BJ (cell line): ENCODE measurements around the gene MYH11. TPM values are rescaled to one million over a fixed set of nuclear protein-coding genes. Genes with fewer than 3 reads are reported as not detected.

Experiments used
- CTCF ChIA-PET: fragments of 350-600 bp; formaldehyde crosslinking; extraction: SDS; loops from one replicate; lab custom pipeline; 2021; ENCODE audit warnings: antibody characterized with exemption, inconsistent platforms; lab: Yijun Ruan, JAX
- POLR2A ChIA-PET: fragments of 300-600 bp; sonication (Branson Sonifier 250); formaldehyde crosslinking; extraction: SDS; loops from one replicate; lab custom pipeline; 2021; ENCODE audit warnings: antibody characterized with exemption; lab: Charles Lee
- DNase-seq: peaks from one replicate; pipeline ENCODE4 v3.0.0-alpha.2; 2011; ENCODE audit warnings: low read depth
- H3K27me3 ChIP-seq: 2 replicates; pipeline ENCODE4 v1.6.0; 2011; ENCODE audit warnings: low read length; ENCODE audit not compliant: control insufficient read depth, insufficient read depth
- H3K36me3 ChIP-seq: 2 replicates; pipeline ENCODE4 v1.5.1; 2011; ENCODE audit warnings: low read length; ENCODE audit not compliant: control insufficient read depth, insufficient read depth
- H3K4me3 ChIP-seq: 2 replicates; pipeline ENCODE4 v1.5.1; 2011; ENCODE audit warnings: low read depth, mild to moderate bottlenecking, control low read depth, low read length
- CTCF ChIP-seq: IDR thresholded peaks from 2 replicates; pipeline ENCODE4 v1.5.1; 2011; ENCODE audit warnings: low read depth, mild to moderate bottlenecking, control low read depth, inconsistent platforms, low read length, moderate library complexity; ENCODE audit not compliant: insufficient read depth
- polyA plus RNA-seq: library from polyadenylated mRNA; depleted of rRNA; stranded (reverse); fragments of >200 nt; gene quantifications from 2 replicates; pipeline ENCODE4 v1.2.3, GENCODE V29; 2011

MYH11 gene
- polyA plus RNA-seq, 1 experiment: 0.27 TPM

DNA sequence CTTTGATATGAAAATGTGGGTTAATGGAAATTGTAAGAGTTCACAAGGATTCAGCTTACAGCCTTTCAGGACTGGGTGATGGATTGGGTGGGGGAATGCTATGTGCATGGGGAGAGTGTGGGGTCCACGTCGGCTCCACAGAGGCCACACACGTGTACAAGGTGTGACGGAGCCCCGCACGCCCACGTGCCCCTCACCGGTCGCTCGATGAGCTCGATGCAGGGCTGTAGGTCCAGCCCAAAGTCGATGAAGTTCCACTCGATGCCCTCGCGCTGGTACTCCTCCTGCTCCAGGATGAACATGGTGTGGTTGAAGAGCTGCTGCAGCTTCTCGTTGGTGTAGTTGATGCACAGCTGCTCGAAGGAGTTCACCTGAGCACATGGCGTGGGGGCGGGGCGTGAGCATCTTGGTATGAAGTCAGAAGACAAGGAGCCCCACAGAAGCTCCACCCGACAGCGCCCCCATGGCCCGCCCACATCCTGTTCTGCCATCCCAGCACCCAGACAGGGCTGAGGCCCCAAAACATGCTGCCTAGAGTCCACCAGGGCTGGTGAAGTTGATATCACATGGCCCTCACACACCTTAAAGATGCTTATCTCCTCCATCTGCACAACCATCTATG is 99.1 kb downstream of the MYH11 start:
- Histone ChIP-seq H3K36me3 (no peaks in the 10 kb centered on the region), H3K4me3 (no peak overlapping the region), H3K27me3 (no peaks in the 10 kb centered on the region; the same call in none of the 2 replicates)
- ChIA-PET POLR2A (no interaction called here), CTCF (interaction anchor here (1.1 kb wide), 1 partner anchor 29 kb away, joined by 3 read pairs; no protein-coding TSS in a partner anchor)
- no peak for DNase-seq
- TF ChIP-seq CTCF: no peak

GRCh38 chr16:15757077-15757386 is 99.8 kb downstream of the MYH11 start:
- no peak for DNase-seq
- TF ChIP-seq CTCF: no peak
- Histone ChIP-seq H3K36me3 (no peaks in the 10 kb centered on the region), H3K27me3 (no peaks in the 10 kb centered on the region; the same call in none of the 2 replicates), H3K4me3 (no peak overlapping the region)
- ChIA-PET POLR2A (no interaction called here), CTCF (interaction anchor here (1.0 to 2.0 kb wide), 6 partner anchors 7 to 102 kb away, joined by 3 to 13 read pairs (median 6); no protein-coding TSS in a partner anchor)

DNA sequence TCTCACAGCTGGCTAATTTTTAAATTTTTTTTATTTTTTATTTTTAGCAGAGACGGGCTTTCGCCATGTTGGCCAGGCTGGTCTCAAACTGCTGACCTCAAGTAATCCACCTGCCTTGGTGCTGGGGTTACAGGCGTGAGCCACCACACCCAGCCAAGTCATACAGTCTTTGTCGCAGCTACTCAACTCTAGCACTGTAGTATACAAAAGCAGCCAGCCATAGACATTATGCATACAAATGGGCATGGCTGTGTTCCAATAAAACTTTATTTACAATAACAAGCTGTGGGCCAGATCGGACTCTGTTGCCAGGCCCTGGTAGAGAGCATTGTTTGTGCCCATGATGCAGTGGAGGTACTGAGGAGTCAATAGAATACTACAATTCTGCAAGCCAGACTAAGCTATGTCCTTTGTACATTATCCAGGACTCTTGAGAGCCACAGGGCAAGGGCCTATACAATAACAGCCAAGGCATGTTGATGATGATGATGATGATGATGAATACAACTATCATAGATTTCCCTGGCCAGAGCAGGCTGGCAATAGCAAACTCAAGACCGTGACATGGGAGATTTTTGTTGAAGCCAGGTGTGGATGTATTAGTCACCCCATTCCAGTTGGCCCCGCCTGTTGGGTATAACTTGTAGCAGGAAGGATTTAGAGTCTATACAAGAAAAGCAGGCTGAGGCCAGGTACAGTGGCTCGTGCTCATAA is 101.8 kb downstream of the MYH11 start:
- ChIA-PET POLR2A (no interaction called here), CTCF (interaction anchor here (0.7 to 2.0 kb wide), 7 partner anchors 7 to 378 kb away, joined by 3 to 13 read pairs (median 6); no protein-coding TSS in a partner anchor)
- DNase-seq: no peak
- no peak for TF ChIP-seq CTCF
- Histone ChIP-seq H3K4me3 (no peak overlapping the region), H3K36me3 (no peaks in the 10 kb centered on the region), H3K27me3 (no peaks in the 10 kb centered on the region; the same call in 1 of the 2 replicates)

- no peaks in the 10 kb centered on the region for H3K27me3 ChIP-seq
- DNase-seq: no peak
- CTCF ChIA-PET: interaction anchor here (0.6 to 1.3 kb wide), 2 partner anchors 9 to 13 kb away, joined by 3 read pairs; no protein-coding TSS in a partner anchor
- no peaks in the 10 kb centered on the region for H3K36me3 ChIP-seq
- no peak overlapping the region for H3K4me3 ChIP-seq
- TF ChIP-seq CTCF: no peak
- POLR2A ChIA-PET: no interaction called here
Measured at GRCh38 chr16:15752717-15753488, 103.9 kb downstream of the MYH11 start.

- H3K4me3 ChIP-seq: no peak overlapping the region
Measured at GRCh38 chr16:15751940-15752339, 104.9 kb downstream of the MYH11 start.

More at GRCh38 chr16:15751940-15752339, 104.9 kb downstream of the MYH11 start:
- ChIA-PET CTCF (interaction anchor here (1.3 kb wide), 1 partner anchor 13 kb away, joined by 3 read pairs; no protein-coding TSS in a partner anchor), POLR2A (interaction anchor here (0.6 to 0.7 kb wide), 3 partner anchors 11 to 345 kb away, joined by 3 to 7 read pairs (median 7); no protein-coding TSS in a partner anchor)
- TF ChIP-seq CTCF: no peak
- H3K27me3 ChIP-seq: no peaks in the 10 kb centered on the region; the same call in 1 of the 2 replicates
- no peaks in the 10 kb centered on the region for H3K36me3 ChIP-seq
- DNase-seq: no peak
